ENCODE measurements around the gene KLHDC8A.
"Not testable (repeated sequence)": the region's sequence is repeated elsewhere in the genome, so short reads cannot be mapped to it uniquely, and the experiment has no call there.

KLHDC8A gene

GRCh38 chr1:205371871-205372660 is 15.3 kb upstream of the KLHDC8A start:
- in situ Hi-C loops (cut with MboI; ENCODE audit: low sequenced_read_pairs), result no loop called here

DNA sequence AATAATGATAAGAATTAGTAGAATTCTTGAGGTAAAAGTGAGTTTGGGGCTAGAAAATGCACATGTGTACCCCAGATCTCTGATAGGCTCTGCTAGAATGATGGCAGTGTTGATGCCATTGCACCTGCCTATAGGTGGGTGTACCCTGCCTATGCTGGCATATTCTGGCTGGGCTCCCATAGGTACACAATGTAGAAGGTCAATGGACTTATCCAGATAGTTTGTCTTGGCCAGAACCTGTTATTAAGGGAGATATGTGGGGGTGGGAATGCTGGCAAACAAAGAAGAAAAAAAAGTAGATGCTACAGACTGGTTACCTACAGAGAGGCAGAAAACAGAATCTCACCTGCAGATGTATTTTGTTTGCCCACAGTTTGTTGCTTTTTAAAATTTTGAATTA is 14.1 kb upstream of the KLHDC8A start:
- in situ Hi-C loops (cut with MboI; ENCODE audit: low sequenced_read_pairs), result no loop called here

- in situ Hi-C loops (cut with MboI; ENCODE audit: low sequenced_read_pairs), result no loop called here
Measured at GRCh38 chr1:205369701-205370123, 13.0 kb upstream of the KLHDC8A start.

- in situ Hi-C loops (cut with MboI; ENCODE audit: low sequenced_read_pairs), result no loop called here
Measured at GRCh38 chr1:205368478-205368877, 11.8 kb upstream of the KLHDC8A start.

- in situ Hi-C loops (cut with MboI; ENCODE audit: low sequenced_read_pairs), result no loop called here
Measured at GRCh38 chr1:205365945-205366463, 9.3 kb upstream of the KLHDC8A start.

DNA sequence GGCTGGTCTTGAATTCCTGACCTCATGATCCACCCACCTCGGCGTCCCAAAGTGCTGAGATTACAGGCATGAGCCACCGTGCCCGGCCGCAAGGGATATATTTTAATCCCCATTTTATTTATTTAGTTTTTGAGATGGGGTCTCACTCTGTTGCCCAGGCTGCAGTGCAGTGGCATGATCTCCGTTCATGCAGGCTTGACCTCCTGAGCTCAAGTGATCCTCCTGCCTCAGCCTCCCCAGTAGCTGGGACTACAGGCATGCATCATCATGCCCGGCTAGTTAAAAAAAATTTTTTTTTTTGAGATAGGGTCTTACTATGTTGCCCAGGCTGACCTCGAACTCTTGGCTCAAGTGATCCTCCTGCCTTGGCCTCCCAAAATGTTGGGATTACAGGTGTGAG is 8.4 kb upstream of the KLHDC8A start:
- in situ Hi-C loops (cut with MboI; ENCODE audit: low sequenced_read_pairs), result not testable (repeated sequence)

- in situ Hi-C loops (cut with MboI; ENCODE audit: low sequenced_read_pairs), result no loop called here
Measured at GRCh38 chr1:205360891-205361290, 4.2 kb upstream of the KLHDC8A start.

- in situ Hi-C loops (cut with MboI; ENCODE audit: low sequenced_read_pairs), result loop anchor here (10.0 kb wide), 1 partner anchor 165 kb away; no protein-coding TSS in a partner anchor
Measured at GRCh38 chr1:205359771-205360565, 3.2 kb upstream of the KLHDC8A start.

GRCh38 chr1:205358579-205358978 is 1.9 kb upstream of the KLHDC8A start:
- in situ Hi-C loops (cut with MboI; ENCODE audit: low sequenced_read_pairs), result loop anchor here (10.0 kb wide), 1 partner anchor 166 kb away; no protein-coding TSS in a partner anchor

GRCh38 chr1:205357567-205357966 is 845 bp upstream of the KLHDC8A start:
- in situ Hi-C loops (cut with MboI; ENCODE audit: low sequenced_read_pairs), result loop anchor here (10.0 kb wide), 1 partner anchor 167 kb away; no protein-coding TSS in a partner anchor

GRCh38 chr1:205355075-205355453 is 1.7 kb downstream of the KLHDC8A start:
- in situ Hi-C loops (cut with MboI; ENCODE audit: low sequenced_read_pairs), result loop anchor here (10.0 kb wide), 1 partner anchor 170 kb away; no protein-coding TSS in a partner anchor

DNA sequence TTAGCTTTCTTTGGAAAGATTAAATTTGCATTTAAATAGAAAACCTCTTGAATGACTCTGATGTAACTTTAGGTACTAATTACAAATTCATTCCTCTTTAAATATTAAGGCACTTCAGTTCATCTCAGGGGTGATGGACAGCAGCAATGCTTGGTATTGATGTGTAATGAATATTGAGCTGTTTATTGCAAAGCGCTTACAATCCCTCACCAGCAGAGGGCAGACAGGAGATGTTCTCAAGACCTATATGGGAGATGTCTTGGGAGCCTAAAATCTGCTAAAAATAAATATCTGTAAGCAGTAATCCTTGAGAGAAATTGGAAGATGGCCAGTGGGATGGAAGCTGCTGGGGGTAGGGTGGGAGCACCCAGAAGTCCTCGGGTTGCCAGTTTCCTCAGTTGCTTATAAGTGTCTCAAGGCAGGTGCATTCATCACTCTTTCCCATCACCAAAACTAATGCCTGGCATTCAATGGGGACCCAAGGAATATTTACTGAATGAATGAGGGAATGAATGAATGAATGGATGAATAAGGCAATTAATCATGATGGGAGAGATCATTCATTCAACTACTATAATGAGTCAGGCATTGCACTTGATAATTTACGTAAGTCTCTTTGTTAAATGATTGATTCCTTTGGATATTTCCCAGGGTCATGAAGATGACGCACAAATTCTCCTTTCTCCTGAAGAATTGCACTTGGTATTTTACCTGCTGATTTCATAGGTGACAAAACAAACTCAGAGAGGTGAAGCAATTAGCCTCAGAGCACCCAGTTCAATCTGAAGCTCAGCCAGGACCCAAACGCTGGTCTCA is 2.3 kb downstream of the KLHDC8A start:
- in situ Hi-C loops (cut with MboI; ENCODE audit: low sequenced_read_pairs), result loop anchor here (10.0 kb wide), 1 partner anchor 170 kb away; no protein-coding TSS in a partner anchor

- in situ Hi-C loops (cut with MboI; ENCODE audit: low sequenced_read_pairs), result loop anchor here (10.0 kb wide), 1 partner anchor 171 kb away; no protein-coding TSS in a partner anchor
Measured at GRCh38 chr1:205353612-205354011, 3.1 kb downstream of the KLHDC8A start.

GRCh38 chr1:205353191-205353590 is 3.5 kb downstream of the KLHDC8A start:
- in situ Hi-C loops (cut with MboI; ENCODE audit: low sequenced_read_pairs), result loop anchor here (10.0 kb wide), 1 partner anchor 172 kb away; no protein-coding TSS in a partner anchor

- in situ Hi-C loops (cut with MboI; ENCODE audit: low sequenced_read_pairs), result loop anchor here (10.0 kb wide), 1 partner anchor 173 kb away; no protein-coding TSS in a partner anchor
Measured at GRCh38 chr1:205351984-205352713, 4.6 kb downstream of the KLHDC8A start.

- in situ Hi-C loops (cut with MboI; ENCODE audit: low sequenced_read_pairs), result loop anchor here (10.0 kb wide), 1 partner anchor 174 kb away; no protein-coding TSS in a partner anchor
Measured at GRCh38 chr1:205350691-205351141, 6.0 kb downstream of the KLHDC8A start.

- in situ Hi-C loops (cut with MboI; ENCODE audit: low sequenced_read_pairs), result loop anchor here (10.0 kb wide), 1 partner anchor 175 kb away; no protein-coding TSS in a partner anchor
Measured at GRCh38 chr1:205350124-205350523, 6.6 kb downstream of the KLHDC8A start.

DNA sequence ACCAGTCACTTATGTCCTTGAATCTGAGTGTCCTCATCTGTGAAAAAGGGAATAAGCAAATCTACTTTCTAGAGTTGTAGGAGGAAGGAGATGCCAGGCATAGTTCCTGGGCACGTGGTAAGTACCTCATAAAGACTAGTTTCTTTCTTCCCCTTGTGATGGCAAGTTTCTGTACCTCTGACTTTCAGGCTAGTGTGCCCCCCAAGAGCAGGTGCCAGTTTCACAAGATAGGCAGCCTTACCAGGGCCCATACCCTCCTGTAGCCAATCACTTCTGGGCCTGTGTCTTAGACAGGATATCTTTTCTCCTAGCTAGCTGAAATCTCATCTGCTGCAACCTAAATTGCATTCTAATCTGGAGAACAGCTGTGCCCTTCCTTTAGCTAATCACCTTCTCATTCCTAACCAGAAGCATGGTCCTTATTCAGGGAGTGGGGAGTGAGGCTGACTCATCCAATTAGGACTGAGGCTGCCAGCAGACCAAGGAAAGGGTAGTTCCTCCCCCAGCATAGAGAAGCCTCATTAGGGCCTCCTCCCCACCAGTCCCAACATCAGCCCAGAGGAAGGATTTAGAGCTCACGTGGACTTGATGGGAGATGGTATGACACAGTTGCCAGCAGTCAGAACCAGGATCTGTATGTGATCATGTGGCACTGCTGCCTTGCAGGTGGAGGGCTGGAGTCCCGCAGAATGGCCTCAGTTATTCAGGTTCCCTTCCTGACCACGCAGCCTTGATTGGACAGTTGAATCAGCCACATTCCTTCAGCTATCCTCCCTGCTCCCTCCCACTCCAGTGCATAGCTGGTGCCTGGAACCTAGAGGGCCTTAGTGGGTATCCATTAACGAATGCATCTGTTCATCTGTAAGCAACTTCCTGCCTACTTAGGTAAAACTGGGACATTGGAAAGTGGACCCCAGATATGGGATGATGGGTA is 7.9 kb downstream of the KLHDC8A start:
- in situ Hi-C loops (cut with MboI; ENCODE audit: low sequenced_read_pairs), result no loop called here

Measured in HL-60/S4 treated with phorbol 12-myristate 13-acetate at 8.2 ng/mL for 4 days and 3 days (cell line).